OCI-M1 (cell line): Measurements from ENCODE around the gene WDR27.
"Not testable (repeated sequence)": the region's sequence is repeated elsewhere in the genome, so short reads cannot be mapped to it uniquely, and the experiment has no call there.

Experiments
- DNase-seq: peaks from one replicate; lab custom pipeline; 2025; lab: John Stamatoyannopoulos, UW

WDR27 gene

DNA sequence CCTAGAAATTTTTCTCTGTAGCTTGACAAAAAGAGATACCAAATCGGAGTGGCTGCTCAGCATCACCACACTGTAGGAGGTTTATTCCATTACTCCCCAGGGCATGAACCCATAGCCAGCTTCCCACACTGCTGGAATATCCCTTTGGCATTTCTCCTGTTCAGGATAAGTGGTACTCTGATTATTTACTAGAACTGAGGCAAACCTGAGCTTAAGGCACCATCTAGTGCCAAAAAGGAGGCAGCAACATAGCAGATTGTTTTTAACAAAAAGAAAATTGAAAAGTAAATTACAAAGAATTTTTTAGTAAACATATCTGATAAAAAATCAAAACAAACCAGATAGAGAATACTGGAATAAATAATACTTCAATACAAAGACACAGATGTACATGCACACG, 181.7 kb downstream of the WDR27 start:
- DNase-seq: peak; percentile 1

DNA sequence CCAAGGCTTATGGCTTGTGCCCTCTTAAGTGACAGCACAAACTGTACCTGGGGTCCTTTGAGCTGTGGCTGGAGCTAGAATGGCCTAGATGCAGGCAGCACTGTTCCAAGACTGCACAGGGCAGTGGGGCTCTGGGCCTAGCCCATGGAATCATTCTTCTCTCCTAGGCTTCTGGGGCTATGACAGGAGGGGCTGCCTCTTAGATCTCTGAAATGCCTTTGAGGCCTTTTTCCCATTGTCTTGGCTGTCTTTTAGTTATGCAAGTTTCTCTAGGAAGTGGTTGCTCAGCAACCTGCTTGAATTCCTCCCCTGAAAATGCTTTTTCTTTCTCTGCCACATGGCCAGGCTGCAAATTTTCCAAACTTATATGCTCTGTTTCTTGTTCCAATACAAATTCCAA, 183.4 kb downstream of the WDR27 start:
- no peak for DNase-seq

DNA sequence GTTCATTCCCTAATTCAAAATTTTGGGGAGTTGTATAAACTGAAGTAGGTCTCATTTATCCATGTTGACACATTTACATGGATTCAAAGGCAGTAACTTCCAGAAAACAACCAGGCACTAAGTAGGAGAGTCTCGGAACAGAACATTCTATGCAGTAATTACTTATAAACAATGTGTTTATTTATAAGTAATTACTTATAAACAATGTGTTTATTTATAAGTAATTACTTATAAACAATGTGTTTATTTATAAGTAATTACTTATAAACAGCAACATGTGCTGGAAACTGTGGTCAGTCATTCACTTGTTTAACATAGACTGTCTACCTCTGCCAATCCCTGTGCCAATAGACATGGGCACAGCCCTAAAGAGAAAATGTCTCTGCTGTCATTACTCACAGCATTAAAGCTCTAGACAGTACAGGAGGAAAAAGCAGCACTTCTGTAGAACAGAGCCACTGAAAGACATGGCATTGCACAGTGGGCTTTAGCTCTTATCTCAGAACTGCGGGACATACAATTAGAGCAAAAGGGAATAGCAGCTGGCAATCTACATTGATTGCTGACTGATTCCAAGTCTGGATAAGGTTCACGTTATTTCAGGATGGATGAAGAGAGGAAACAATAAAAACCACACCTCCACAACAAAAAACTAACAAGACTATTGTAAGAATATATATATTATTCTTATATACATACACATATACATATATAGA, 188.2 kb downstream of the WDR27 start:
- no peak for DNase-seq

DNA sequence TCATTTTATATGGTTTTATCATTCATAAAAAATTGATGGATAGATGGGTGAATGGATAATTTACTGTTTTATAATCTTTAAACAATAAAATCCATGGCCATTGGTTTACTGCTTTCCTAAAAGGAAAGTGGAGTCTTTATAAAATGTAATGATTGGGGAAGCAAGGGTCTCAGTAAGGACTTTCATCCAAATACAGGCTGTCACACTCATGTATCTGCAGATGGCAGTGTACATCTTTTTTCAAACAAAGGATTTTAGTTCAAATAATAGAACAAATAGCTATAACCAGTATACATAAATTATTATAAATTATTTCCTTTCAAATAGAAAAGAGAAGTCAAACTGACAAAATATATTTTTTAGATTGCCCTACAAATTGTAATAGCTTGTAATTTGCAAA, 190.0 kb downstream of the WDR27 start:
- not testable (repeated sequence) for DNase-seq

DNA sequence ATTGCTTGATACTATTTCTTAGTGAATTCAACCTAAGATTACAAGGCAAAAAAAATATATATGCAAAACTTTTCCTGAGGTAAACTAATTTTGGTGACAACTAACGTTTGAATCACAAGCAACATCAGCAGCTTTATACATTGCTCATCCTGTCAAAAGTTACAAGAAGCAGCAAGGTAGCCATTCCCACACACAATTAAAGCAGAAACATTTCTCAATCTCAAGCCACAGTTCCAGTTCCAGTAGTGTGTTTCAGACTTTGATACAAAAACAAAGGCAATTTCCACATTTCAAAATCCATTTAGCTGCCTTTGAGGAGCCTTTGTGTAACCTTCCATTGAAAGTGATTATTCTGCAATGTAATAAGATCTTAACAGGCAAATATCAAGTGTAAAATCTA, 191.0 kb downstream of the WDR27 start:
- no peak for DNase-seq

DNA sequence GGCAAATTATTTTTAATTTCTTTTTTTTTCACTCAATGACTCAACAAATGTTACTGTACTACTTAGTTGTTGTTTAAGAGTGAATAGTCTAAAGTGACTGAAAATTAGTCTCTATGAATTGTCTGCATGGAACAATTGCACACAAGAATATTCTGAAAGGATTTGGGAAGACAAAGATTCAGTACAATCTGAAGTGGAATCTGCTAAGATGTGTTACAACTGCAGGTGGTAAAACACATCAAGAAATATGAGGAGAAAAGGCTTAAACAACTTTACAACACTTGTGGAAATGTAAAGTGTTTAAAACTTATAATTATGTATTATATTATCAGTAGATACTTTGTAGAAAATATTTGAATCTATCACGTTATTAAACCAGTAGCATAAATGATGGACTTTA, 193.4 kb downstream of the WDR27 start:
- DNase-seq: no peak

DNA sequence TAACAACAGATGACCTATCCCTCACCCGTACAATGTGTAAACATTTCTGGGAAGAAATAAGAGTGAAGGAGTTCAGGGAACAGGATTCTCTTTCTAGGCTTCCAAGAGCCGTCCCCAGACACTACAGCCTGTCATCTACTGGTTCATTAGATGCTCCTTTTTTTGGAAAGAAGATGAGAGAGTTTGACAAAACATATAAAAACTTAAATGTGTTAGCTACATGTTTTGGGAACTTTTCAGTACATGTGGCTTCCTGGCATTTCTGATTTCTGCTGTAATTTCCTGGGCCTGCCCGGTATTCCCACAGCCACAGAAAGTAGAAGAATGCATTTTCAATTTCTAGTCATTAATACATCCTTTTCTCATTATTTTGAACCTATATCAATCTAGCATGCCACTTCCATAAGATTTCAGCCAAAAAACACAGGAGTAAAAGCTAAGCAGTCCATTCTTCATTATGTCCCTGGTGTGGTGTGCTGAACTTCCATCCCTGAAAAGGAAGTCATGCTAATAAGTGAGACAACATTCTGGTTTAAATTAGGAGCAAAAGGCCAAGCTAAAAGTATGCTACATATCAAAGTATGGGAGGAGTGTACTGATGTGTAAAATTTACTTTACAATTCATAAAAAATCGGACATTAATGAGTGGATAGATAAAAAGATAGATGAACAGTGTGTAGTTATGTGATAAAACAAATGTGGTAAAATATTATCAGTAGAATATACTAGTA, 198.2 kb downstream of the WDR27 start:
- no peak for DNase-seq

DNA sequence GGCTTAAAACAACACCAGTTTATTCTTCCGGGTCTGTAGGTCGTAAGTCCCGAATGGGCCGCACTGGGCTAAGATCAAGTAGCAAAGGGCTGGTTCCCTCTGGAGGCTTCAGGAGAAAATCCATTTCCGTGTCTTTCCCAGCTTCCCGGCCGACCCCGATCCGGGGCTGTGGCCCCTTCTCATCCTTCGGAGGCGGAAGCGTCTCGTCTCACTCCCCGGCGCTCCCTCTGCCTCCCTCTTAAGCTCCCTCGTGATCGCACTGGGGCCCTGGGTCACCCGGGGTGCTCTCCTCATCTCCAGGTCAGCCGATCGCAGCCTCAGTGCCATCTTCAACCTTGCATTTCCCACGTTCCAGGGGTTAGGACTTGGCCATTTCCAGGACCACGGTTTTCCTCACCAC, 199.4 kb downstream of the WDR27 start:
- DNase-seq: no peak

DNA sequence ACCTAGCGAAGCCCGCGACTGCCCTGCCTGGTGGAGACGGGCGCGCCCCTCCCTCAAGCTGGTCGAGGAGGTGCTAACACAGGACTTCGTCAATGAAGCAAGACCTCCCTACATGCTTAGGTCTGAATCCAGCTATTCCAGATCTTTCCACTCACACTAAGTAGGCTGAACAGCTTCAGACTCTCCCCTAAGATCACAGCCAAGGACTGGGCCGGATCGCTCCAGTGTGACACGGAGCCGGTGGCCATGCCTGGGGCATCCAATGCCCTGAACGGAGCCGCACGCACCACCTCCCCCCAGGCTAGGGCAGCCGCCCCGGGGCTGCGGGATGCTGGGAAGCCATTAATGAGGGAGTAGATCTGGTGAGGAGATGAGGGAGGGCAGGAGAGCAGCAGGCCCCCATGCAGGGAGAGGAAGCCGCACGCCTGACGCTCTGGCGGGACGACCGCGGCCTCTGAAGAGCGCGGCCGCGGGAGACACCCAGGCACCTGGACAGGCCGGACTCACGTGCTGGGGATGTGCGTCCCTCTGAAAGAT, 200.0 kb downstream of the WDR27 start:
- no peak for DNase-seq

DNA sequence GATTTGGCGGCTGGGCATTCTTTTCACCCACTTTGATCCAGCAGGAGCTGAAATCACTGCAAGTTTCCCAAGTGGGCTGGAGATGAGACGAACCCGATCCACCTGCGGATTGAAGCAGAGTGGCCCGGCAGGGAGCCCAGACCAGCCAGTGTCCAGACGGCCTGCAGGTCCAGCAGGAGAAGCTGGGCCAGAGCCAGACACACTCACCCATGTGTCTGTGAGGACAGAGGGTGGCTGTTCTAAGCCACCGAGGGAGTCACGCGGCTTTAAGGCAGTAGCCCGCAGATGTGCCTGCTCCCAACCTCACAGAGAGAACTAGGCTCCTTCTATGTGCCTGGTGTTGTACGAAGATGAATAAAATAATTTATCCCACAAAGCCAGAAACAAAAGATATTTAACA, 200.7 kb downstream of the WDR27 start:
- no peak for DNase-seq

DNA sequence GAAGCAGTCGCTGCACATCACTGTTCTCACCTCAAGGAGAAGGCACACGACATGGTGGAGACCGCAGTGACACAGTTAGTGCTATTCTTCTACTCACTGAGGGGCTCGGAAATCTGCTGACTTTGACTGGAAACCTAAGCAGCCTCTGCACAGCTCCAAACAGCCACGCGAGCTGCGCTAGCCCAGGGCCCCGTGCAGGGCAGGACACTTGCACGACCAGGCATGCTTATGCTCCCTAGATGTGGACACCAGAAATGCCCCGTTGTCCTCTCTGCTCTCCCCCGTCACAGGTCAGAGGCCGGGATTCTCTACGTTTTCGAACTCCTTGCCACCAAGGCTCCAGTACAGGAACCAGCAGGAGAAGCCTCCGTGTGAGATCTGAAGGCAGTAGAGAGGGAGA, 201.1 kb downstream of the WDR27 start:
- DNase-seq: no peak

DNA sequence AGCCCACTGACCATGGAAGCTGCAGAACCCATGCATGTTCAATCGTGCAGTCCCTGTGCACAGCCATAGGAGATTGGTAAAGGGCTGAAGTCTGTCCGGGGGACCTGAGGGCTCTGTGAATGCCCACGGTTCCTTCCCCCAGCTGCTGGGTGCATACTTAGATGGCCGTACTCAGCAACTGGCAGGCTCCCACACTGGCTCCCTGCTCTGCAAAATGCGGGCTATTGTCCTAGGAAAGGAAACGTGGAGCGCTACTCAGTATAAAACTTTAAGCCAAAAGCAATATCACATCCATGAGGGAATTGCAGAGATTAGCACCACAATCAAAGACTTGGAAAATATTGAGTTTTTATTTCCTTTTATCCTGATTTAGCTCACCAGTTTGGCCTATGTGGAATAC, 202.0 kb downstream of the WDR27 start:
- DNase-seq: no peak

DNA sequence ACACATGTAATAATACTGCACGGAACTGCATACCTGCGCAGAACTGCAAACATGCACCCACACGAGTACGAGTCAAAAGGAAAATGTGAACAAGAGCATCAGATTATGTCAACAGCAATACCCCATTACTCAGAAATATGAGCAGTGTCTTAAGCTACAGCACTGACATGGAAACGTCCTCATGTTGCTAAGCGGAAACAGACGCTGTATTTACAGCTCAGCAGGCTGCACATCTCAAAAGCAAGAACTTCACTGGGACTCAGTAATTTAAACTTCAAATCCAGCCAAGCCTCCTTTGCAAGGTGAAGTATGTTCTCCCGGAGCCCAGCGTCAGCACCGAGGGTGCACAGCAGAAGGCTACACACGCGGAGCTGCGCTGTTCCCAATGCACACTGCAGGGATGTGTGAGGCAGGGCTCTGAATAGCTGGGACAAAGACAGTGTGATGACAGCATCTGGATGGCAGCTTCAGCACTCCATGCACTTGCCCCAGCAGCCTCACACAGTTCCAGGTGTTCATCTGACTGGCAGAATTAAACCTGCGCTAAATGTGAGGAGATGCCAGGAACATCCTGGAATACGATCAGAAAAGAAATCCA, 202.8 kb downstream of the WDR27 start:
- no peak for DNase-seq

DNA sequence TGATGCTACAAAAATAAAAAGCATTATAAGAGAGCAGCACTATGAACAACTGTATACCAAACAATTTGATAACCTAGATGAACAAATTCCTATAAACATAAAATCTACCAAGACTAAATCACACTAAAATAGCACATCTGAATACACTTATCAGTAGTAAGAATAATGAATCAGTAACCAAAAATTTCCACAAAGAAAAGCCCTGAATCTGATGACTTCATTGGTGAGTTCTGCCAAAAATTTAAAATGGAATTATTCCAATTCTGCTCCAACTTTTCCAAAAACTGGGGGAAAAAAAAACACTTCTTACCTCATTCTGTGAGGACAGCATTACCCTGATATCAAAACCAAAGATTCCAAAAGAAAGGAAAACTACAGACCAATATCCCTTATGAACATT, 206.2 kb downstream of the WDR27 start:
- no peak for DNase-seq

DNA sequence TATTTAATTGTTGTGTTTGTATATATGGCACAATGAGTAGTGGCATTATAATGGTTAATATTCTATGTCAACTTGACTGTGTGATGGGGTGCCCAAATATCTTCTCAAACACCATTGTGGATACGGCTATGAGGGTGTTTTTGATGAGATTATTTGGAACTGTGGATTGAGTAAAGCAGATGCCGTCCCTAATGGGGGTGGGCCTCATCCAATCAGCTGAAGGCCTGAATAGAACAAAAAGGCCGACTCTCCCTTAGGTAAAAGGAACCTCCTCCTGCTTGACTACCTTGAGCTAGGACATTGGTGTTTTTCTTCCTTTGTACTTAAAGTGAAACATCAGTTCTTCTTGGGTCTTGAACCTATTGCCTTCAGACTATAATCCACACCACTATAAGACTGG, 207.8 kb downstream of the WDR27 start:
- DNase-seq: no peak

DNA sequence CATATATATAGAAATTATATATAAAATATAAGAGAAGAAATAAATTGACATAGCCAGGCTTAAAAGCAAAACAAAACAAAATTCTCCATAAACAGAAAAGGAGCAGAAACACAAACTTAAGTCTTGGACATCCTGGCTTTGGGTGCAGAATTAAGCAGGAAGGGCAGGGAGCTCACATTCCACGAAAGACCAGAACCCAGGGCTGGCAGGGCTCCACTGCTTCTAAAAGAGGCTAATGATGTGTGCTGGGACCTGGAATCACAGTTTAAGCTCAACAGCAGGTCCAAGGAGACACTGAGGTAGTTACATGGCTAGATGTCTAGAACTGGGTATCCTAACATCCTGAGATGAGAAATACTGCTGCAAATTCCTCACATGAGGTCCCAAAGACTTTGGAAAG, 210.3 kb downstream of the WDR27 start:
- DNase-seq: no peak

DNA sequence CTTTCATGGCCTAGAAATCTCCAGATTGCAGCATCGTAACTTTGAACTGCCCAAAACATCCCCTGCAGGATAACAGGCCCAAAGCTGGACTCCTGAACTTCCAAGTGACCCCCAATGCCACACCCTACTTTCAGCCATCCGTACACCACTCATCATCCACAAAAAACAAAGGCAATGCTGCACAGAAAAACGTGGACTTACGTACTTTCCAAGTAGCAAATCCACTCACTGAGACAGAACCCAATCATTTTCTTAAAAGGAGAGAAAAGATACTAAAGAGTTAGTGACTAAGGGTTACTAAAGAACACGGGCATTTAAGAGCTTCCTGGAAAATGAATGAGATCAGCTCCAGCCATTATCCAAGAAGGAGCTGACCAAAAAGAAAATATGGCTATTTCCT, 211.0 kb downstream of the WDR27 start:
- no peak for DNase-seq

DNA sequence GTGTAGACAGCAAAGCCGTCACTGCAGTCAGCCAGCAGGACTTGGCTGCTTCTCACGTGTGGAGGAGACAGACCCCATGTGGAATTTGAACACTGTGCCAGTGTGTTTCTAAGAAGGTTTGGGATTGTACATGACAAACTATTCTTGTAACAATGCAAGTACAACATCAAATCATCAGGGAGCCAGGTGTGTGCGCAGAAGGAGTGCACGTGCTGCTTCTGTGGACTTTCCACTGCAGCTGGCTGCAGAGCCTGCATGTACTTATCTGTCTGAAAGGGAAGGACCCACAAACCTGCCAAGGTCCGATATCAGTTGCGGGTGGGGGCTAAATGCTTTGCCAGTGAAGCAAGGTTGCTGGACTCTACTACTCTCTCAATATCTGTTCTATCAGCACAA, 211.6 kb downstream of the WDR27 start:
- no peak for DNase-seq

DNA sequence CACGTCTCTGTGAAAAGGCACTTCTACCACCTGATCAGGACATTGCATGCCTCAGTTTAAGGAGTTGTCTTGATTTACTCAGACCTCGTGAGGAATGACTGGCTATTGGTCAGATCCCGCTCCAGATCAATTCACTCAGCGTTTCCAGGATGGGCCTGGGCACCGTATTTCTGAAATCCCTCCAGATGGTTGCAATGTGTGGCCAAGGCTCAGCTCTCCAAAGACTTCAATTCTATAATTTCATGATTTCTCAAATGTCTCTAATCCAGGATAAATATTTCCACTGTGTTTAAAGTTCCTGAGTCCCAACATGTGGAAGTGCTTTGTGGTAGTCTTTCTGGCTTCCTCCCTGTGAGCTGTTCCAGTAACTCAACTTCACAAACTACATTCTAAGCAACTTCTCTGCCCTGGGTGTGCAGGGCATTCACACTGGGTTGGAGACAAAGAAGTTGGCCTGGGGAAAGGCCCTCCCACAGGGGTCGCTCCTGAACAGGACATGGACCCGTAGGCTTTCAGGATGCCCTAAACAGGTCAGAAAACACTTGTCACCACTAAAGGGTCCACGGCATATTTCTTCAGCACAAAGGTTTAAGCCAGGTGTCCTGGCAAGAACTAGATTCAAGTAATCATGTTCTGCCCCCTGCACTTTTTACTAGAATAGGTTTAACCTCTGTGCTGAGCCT, 212.1 kb downstream of the WDR27 start:
- DNase-seq: no peak

DNA sequence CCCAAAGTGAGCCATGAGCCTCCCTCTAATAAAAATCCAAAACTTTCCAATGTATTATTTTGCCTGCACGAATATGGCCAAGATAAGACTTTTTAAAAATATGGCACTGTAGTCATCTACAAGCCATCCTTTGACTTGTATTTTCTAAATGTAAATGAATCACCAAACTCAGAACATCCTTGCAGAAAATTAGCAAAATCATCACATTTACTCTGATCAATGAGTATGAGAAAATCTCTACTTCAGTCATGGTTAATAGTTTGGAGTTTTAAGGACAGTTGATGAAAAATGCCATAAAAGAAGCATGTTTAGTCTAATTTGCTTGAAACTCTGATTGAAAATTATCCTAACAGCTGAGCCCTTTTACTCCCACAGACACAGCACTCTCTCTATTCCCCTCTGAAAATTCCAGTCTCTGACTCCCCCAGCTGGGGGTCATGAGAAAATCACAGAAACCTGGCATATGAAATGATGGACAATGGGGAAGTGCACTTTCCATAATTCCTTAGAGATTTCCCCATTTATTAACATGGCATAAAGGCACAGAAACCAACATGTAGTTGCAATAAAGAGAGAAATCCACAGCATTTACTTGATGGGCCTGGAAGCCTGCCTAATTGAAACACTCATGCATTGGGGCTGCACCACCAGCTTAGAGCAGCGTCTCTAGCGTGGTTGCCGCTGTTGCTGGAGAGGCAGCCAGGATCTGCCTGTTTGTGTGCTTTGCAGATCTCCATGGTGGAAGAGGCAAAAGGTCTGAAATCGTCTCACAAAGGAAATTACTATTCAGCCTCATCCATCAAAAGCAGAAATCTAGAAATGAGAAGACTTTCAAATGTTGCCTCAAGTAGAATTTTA, 214.0 kb downstream of the WDR27 start:
- DNase-seq: no peak

DNA sequence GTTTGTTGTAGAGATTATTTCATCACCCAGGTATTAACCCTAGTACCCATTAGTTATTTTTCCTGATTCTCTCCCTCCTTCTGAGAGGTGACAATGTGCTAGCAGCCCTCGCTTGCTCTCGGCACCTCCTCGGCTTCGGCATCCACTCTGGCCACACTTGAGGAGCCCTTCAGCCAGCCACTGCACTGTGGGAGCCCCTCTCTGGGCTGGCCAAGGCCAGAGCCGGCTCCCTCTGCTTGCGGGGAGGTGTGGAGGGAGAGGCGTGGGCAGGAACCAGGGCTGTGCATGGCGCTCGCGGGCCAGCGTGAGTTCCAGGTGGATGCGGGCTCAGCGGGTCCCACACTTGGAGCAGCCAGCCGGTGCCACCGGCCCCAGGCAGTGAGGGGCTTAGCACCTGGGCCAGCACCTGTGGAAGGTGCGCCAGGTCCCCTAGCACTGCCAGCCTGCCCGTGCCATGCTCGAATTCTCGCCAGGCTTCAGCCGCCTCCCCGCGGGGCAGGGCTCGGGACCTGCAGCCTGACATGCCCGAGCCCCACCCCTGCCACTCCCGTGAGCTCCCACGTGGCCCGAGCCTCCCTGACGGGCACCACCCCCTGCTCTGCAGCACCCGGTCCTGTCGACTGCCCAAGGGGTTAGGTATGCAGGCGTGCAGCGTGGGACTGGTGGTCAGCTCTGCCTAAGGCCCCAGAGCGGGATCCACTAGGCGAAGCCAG, 221.9 kb downstream of the WDR27 start:
- no peak for DNase-seq
